Tibial nerve (tissue), 3 donors: ENCODE results near the gene METTL22.

Experiments used
- POLR2A ChIP-seq, 2 donors: fragments of 450-650 bp; IDR thresholded peaks; one replicate each; pipeline ENCODE4 v1.6.1; 2017; ENCODE audit warnings: antibody characterized with exemption in 2 of 2, mild to moderate bottlenecking in 2 of 2, moderate library complexity in 2 of 2
- TF ChIP-seq, protein P1 (sequence below), 5 experiments: fragments of 200-600 bp in 3 of 5; fragments of 450-650 bp in 2 of 5; sonication (generic) in 3 of 5; IDR thresholded peaks; one replicate each; pipeline ENCODE4 v1.5.1; 2016 to 2019; ENCODE audit warnings: antibody characterized with exemption in 5 of 5, mild to moderate bottlenecking in 3 of 5, moderate library complexity in 2 of 5

- TF ChIP-seq, protein P1, sequence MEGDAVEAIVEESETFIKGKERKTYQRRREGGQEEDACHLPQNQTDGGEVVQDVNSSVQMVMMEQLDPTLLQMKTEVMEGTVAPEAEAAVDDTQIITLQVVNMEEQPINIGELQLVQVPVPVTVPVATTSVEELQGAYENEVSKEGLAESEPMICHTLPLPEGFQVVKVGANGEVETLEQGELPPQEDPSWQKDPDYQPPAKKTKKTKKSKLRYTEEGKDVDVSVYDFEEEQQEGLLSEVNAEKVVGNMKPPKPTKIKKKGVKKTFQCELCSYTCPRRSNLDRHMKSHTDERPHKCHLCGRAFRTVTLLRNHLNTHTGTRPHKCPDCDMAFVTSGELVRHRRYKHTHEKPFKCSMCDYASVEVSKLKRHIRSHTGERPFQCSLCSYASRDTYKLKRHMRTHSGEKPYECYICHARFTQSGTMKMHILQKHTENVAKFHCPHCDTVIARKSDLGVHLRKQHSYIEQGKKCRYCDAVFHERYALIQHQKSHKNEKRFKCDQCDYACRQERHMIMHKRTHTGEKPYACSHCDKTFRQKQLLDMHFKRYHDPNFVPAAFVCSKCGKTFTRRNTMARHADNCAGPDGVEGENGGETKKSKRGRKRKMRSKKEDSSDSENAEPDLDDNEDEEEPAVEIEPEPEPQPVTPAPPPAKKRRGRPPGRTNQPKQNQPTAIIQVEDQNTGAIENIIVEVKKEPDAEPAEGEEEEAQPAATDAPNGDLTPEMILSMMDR (IDR thresholded peaks at IDR 0.05): no peak
- no peak for TF ChIP-seq POLR2A (IDR thresholded peaks at IDR 0.05)
Measured at GRCh38 chr16:8619671-8620370, 1.7 kb upstream of the METTL22 start.
